GM23248 (cell line): ENCODE measurements around the gene GNG2.

Experiments used
- EZH2 ChIP-seq: fragments of 200-600 bp; sonication (generic); IDR thresholded peaks from 2 replicates; pipeline ENCODE4 v1.6.1; 2018; ENCODE audit warnings: antibody characterized with exemption, mild to moderate bottlenecking; ENCODE audit not compliant: insufficient read depth, poor library complexity, severe bottlenecking
- EZH2phosphoT487 ChIP-seq: fragments of 200-600 bp; sonication (generic); IDR thresholded peaks from 2 replicates; pipeline ENCODE4 v1.6.1; 2018; ENCODE audit warnings: antibody characterized with exemption, moderate library complexity, mild to moderate bottlenecking, low read depth; ENCODE audit not compliant: insufficient read depth

GRCh38 chr14:51821822-51822221, 38.6 kb upstream of the GNG2 start:
- no peak for TF ChIP-seq EZH2phosphoT487
- TF ChIP-seq EZH2, result no peak
